ENCODE results near the gene CUL3. TPM values are rescaled to one million over a fixed set of nuclear protein-coding genes. Genes with fewer than 3 reads are reported as not detected.

The CUL3 gene
- polyA plus RNA-seq, 2 donors, result 74.8 to 159 TPM

DNA sequence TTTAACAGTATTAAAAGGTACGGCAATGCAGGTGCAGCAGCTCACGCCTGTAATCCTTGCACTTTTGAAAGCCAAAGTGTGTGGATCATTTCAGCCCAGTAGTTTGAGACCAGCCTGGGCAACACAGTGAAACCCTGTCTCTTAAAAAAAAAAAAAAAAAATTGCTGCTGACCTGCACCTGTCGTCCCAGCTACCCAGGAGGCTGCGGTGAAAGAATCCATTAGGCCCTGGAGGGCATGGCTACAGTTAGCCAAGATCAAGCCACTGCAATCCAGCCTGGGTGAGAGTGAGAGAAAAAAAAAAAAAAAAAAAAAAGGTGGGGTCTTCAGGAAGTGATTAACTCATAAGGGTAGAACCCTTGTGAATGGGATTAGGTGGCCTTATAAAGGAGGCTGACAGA is 12.8 kb downstream of the CUL3 start:
- no peaks in the 10 kb centered on the region for H3K4me1 ChIP-seq (ENCODE audit: control insufficient read depth in 2 of 2, insufficient read depth in 2 of 2, low read length in 1 of 2)
- no peak overlapping the region for H3K4me3 ChIP-seq (ENCODE audit: low read depth in 1 of 2, low read length in 2 of 2)
- H3K36me3 ChIP-seq (ENCODE audit: control insufficient read depth in 2 of 2, insufficient read depth in 2 of 2, low read length in 1 of 2), result no peaks in the 10 kb centered on the region
- H3K27me3 ChIP-seq (ENCODE audit: control insufficient read depth in 1 of 2, insufficient read depth in 2 of 2, low read length in 2 of 2), result no peaks in the 10 kb centered on the region
- no peaks in the 10 kb centered on the region for H3K9me3 ChIP-seq (ENCODE audit: control insufficient read depth in 2 of 2, insufficient read depth in 1 of 2, low read depth in 1 of 2, low read length in 1 of 2)
- WGBS, 2 donors, result 83 to 88% methylated on average over 4 of the region's 4 CpGs
- H3K27ac ChIP-seq (ENCODE audit: low read depth in 2 of 2, low read length in 1 of 2), result no peak overlapping the region

DNA sequence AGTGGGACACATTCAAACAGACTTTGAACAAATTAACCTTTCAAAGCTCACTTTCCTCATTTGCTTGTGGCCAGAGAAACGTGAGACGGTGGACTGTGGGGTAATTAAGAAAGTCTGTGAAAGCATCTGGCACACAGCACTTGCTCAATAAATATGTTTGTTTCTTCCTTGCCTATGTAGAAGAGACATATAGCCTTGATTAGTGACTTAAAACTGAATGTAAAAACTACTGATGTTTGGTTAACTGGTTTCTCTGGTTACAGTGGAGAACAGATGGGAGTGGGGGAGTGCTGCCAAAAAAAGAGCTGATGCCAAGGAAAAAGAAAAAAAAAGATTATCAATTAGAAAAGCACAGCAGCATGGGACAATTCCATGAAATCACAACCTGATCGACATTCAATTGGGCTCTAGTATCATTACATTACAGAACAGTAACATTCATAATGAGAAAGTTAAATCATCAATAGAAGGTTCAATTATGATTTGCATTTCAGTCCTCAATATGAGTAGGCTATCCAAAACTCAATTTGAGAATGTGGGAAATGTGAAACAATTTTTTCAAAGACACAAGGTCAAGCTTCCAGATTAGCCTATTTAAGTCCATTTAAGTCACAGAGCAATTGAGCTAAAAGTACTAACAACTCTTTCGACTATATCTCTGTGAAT is 14.7 kb downstream of the CUL3 start:
- H3K27me3 ChIP-seq (ENCODE audit: control insufficient read depth in 1 of 2, insufficient read depth in 2 of 2, low read length in 2 of 2), result no peaks in the 10 kb centered on the region
- H3K4me3 ChIP-seq (ENCODE audit: low read depth in 1 of 2, low read length in 2 of 2), result no peak overlapping the region
- WGBS, 2 donors, result 45 to 47% methylated on average over 4 of the region's 4 CpGs
- no peaks in the 10 kb centered on the region for H3K4me1 ChIP-seq (ENCODE audit: control insufficient read depth in 2 of 2, insufficient read depth in 2 of 2, low read length in 1 of 2)
- H3K9me3 ChIP-seq (ENCODE audit: control insufficient read depth in 2 of 2, insufficient read depth in 1 of 2, low read depth in 1 of 2, low read length in 1 of 2), result no peaks in the 10 kb centered on the region
- H3K36me3 ChIP-seq (ENCODE audit: control insufficient read depth in 2 of 2, insufficient read depth in 2 of 2, low read length in 1 of 2), result peaks cover 0 to 2% of the 10 kb centered on the region in 2 donors
- no peak overlapping the region for H3K27ac ChIP-seq (ENCODE audit: low read depth in 2 of 2, low read length in 1 of 2)

DNA sequence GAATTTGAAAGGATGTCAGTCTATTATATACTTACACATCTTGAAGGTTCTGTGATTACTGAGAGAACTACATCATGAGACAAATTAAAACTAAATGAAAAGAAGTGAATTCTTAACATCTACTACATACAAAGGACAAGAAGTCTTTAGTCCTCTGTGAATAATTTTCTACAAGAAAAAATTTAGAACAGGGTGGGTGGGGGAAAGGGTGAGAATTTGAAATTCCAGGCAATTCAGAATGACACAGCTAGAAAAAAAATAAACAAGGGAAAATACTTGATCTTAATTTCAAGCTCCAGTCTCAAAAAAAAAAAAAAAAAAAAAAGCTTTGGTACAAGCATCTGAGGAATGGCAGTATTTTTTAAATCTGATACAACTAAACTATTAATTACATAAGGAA is 15.5 kb downstream of the CUL3 start:
- H3K4me3 ChIP-seq (ENCODE audit: low read depth in 1 of 2, low read length in 2 of 2), result no peak overlapping the region
- no peaks in the 10 kb centered on the region for H3K4me1 ChIP-seq (ENCODE audit: control insufficient read depth in 2 of 2, insufficient read depth in 2 of 2, low read length in 1 of 2)
- no peaks in the 10 kb centered on the region for H3K9me3 ChIP-seq (ENCODE audit: control insufficient read depth in 2 of 2, insufficient read depth in 1 of 2, low read depth in 1 of 2, low read length in 1 of 2)
- peaks cover 0 to 2% of the 10 kb centered on the region in 2 donors for H3K36me3 ChIP-seq (ENCODE audit: control insufficient read depth in 2 of 2, insufficient read depth in 2 of 2, low read length in 1 of 2)
- no peak overlapping the region for H3K27ac ChIP-seq (ENCODE audit: low read depth in 2 of 2, low read length in 1 of 2)
- no peaks in the 10 kb centered on the region for H3K27me3 ChIP-seq (ENCODE audit: control insufficient read depth in 1 of 2, insufficient read depth in 2 of 2, low read length in 2 of 2)

DNA sequence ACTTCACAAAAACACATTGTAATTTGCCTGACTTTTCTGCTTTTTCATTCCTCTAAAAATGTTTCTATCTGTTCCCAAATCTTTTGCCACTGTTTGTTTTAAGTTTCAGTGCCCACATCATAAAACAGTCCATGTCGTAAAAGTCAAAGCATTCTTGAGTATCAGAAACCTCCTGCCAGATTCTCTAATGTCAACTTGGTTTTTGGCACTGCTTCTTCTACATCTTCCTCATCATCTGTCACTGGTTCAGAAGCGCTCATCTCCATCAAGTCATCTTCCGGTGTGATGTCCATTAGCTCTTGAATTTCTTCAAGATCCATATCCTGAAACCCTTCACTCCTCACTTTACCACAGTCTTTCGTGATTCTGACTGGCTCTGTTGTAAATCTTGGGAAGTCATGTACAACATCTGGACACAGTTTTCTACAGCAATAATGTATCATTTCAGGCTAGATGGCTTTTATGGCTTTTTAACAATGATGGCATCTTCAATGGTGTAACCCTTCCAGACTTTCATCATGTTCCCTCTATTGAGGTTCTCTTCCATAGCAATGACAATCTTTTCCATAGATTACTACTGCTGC is 19.6 kb downstream of the CUL3 start:
- H3K4me1 ChIP-seq (ENCODE audit: control insufficient read depth in 2 of 2, insufficient read depth in 2 of 2, low read length in 1 of 2), result peaks cover 0 to under 1% of the 10 kb centered on the region in 2 donors
- H3K27me3 ChIP-seq (ENCODE audit: control insufficient read depth in 1 of 2, insufficient read depth in 2 of 2, low read length in 2 of 2), result no peaks in the 10 kb centered on the region
- H3K9me3 ChIP-seq (ENCODE audit: control insufficient read depth in 2 of 2, insufficient read depth in 1 of 2, low read depth in 1 of 2, low read length in 1 of 2), result no peaks in the 10 kb centered on the region
- peaks cover 0 to 2% of the 10 kb centered on the region in 2 donors for H3K36me3 ChIP-seq (ENCODE audit: control insufficient read depth in 2 of 2, insufficient read depth in 2 of 2, low read length in 1 of 2)
- 90 to 91% methylated on average over 4 of the region's 4 CpGs for WGBS, 2 donors
- H3K27ac ChIP-seq (ENCODE audit: low read depth in 2 of 2, low read length in 1 of 2), result no peak overlapping the region
- no peak overlapping the region for H3K4me3 ChIP-seq (ENCODE audit: low read depth in 1 of 2, low read length in 2 of 2)

DNA sequence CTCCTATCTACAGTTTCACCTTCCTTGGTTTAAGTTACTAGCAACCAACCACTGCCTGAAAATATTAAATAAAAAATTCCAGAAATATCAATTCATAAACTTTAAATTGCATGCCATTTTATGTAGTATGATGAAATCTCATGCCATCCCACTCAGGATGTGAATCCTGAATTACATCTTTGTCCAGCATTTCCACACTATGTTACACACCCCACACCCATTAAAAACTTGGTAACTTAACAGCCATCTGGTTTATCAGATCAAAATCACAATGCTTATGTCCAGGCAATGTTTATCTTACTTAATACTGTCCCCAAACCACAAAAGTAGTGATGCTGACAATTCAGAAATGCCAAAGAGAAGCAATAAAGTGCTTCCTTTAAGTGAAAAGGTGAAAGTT is 21.6 kb downstream of the CUL3 start:
- Histone ChIP-seq H3K27me3 (ENCODE audit: control insufficient read depth in 1 of 2, insufficient read depth in 2 of 2, low read length in 2 of 2) (no peaks in the 10 kb centered on the region), H3K4me1 (ENCODE audit: control insufficient read depth in 2 of 2, insufficient read depth in 2 of 2, low read length in 1 of 2) (peaks cover 0 to 2% of the 10 kb centered on the region in 2 donors), H3K4me3 (ENCODE audit: low read depth in 1 of 2, low read length in 2 of 2) (no peak overlapping the region), H3K36me3 (ENCODE audit: control insufficient read depth in 2 of 2, insufficient read depth in 2 of 2, low read length in 1 of 2) (peaks cover 0 to 2% of the 10 kb centered on the region in 2 donors), H3K27ac (ENCODE audit: low read depth in 2 of 2, low read length in 1 of 2) (no peak overlapping the region), H3K9me3 (ENCODE audit: control insufficient read depth in 2 of 2, insufficient read depth in 1 of 2, low read depth in 1 of 2, low read length in 1 of 2) (no peaks in the 10 kb centered on the region)

DNA sequence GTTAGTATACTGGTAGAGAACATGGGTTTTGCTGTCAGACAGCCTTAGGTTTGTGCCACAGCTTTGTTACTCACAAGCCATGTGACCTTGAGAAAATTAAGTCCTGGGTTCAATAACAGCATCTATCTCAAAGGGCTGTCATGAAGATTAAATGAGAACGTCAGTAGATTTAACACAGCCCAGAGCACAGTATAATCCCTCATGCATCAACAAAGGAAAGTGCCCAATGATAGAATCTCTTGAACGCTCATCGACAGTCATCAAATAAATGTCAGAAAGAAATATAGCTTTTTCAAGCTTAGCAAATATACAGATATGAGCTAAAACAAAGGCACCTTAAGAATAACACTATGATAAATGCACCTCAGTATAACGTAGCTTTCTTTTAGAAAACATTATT is 22.3 kb downstream of the CUL3 start:
- Histone ChIP-seq H3K4me1 (ENCODE audit: control insufficient read depth in 2 of 2, insufficient read depth in 2 of 2, low read length in 1 of 2) (peaks cover 0 to 2% of the 10 kb centered on the region in 2 donors), H3K4me3 (ENCODE audit: low read depth in 1 of 2, low read length in 2 of 2) (no peak overlapping the region), H3K27me3 (ENCODE audit: control insufficient read depth in 1 of 2, insufficient read depth in 2 of 2, low read length in 2 of 2) (no peaks in the 10 kb centered on the region), H3K9me3 (ENCODE audit: control insufficient read depth in 2 of 2, insufficient read depth in 1 of 2, low read depth in 1 of 2, low read length in 1 of 2) (no peaks in the 10 kb centered on the region), H3K27ac (ENCODE audit: low read depth in 2 of 2, low read length in 1 of 2) (no peak overlapping the region), H3K36me3 (ENCODE audit: control insufficient read depth in 2 of 2, insufficient read depth in 2 of 2, low read length in 1 of 2) (peaks cover 0 to 2% of the 10 kb centered on the region in 2 donors)
- 72 to 74% methylated on average over 4 of the region's 4 CpGs for WGBS, 2 donors

DNA sequence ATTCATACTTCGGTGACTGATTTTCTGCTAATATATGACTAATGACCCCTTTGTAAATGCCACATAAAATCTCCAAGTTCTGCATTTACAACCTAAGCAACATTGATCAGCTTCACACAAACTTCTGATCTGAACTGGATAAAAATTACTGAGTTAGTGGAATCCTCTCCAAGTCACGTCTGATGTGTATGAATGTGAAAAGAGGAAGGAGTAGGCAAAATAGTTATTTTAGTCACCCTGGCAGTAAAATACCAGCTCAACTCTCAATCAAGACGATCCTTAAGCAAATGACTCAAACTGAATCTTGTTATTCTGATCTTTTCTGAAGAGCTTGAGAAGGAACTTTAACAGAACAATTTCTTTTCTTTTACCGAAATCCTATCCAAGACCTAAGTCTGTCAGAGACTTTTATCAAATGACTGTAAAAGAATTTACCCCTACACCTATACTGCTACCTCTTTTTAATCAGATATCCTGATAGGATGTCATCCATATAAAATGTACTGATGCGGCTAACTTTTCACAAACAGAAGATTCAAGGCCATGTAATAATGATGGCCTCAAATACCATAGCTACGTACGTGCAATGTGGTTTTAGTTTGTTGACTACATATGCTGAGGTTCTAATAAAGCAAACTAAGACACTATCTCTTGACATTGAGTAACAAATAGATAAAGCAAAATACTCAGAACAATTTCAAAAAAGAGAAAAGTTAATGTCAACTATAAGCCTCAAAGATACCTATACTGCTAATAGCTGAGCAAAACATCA is 23.7 kb downstream of the CUL3 start:
- H3K4me1 ChIP-seq (ENCODE audit: control insufficient read depth in 2 of 2, insufficient read depth in 2 of 2, low read length in 1 of 2), result peaks cover 0 to 2% of the 10 kb centered on the region in 2 donors
- 61 to 74% methylated on average over 7 of the region's 7 CpGs for WGBS, 2 donors
- H3K36me3 ChIP-seq (ENCODE audit: control insufficient read depth in 2 of 2, insufficient read depth in 2 of 2, low read length in 1 of 2), result no peaks in the 10 kb centered on the region
- H3K27ac ChIP-seq (ENCODE audit: low read depth in 2 of 2, low read length in 1 of 2), result no peak overlapping the region
- H3K4me3 ChIP-seq (ENCODE audit: low read depth in 1 of 2, low read length in 2 of 2), result no peak overlapping the region
- no peaks in the 10 kb centered on the region for H3K27me3 ChIP-seq (ENCODE audit: control insufficient read depth in 1 of 2, insufficient read depth in 2 of 2, low read length in 2 of 2)
- no peaks in the 10 kb centered on the region for H3K9me3 ChIP-seq (ENCODE audit: control insufficient read depth in 2 of 2, insufficient read depth in 1 of 2, low read depth in 1 of 2, low read length in 1 of 2)

DNA sequence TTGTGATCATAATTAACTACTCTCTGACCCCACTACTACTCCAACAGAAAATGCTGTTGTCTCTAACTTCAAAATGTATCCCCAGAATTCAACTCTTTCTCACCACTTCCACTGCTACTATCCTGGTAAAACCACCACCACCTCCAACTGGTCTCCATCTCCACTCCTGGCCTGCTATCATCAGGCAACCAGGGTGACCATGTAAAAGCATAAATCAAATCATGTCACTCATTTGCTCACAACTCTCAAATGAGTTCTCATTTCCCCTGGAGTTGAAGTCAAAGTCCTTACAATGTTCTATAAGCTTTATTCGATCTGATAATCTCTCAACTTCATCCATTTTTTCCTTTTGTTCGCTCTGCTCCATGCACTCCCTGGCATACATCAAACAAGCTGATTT is 24.6 kb downstream of the CUL3 start:
- no peak overlapping the region for H3K4me3 ChIP-seq (ENCODE audit: low read depth in 1 of 2, low read length in 2 of 2)

DNA sequence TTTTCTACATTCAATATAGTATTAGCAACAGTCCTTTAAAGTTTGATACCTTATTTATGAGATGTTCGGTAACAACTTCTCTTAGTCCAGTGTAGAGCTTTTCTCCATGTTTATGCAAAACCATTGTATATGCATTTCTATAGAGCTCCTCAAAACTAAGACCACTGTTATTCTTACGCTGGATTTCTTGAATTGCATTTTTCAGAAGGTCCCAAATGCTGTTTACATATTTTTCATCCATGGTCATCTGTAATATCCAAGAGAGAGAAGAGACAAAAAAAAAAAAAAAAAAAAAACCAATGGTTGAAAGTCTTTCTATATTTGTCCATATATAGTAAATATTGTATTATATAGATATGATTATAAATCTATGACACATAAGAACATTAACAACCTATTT is 27.6 kb downstream of the CUL3 start:
- no peak overlapping the region for H3K4me3 ChIP-seq (ENCODE audit: low read depth in 1 of 2, low read length in 2 of 2)
- H3K36me3 ChIP-seq (ENCODE audit: control insufficient read depth in 2 of 2, insufficient read depth in 2 of 2, low read length in 1 of 2), result no peaks in the 10 kb centered on the region
- peaks cover 0 to 2% of the 10 kb centered on the region in 2 donors for H3K4me1 ChIP-seq (ENCODE audit: control insufficient read depth in 2 of 2, insufficient read depth in 2 of 2, low read length in 1 of 2)
- H3K27me3 ChIP-seq (ENCODE audit: control insufficient read depth in 1 of 2, insufficient read depth in 2 of 2, low read length in 2 of 2), result no peaks in the 10 kb centered on the region
- 81 to 87% methylated on average over 2 of the region's 2 CpGs for whole genome bisulfite sequencing, 2 donors
- no peak overlapping the region for H3K27ac ChIP-seq (ENCODE audit: low read depth in 2 of 2, low read length in 1 of 2)
- no peaks in the 10 kb centered on the region for H3K9me3 ChIP-seq (ENCODE audit: control insufficient read depth in 2 of 2, insufficient read depth in 1 of 2, low read depth in 1 of 2, low read length in 1 of 2)

More for the DNA sequence above, 24.6 kb downstream of the CUL3 start:
- no peak overlapping the region for H3K27ac ChIP-seq (ENCODE audit: low read depth in 2 of 2, low read length in 1 of 2)
- H3K36me3 ChIP-seq (ENCODE audit: control insufficient read depth in 2 of 2, insufficient read depth in 2 of 2, low read length in 1 of 2), result no peaks in the 10 kb centered on the region
- no peaks in the 10 kb centered on the region for H3K27me3 ChIP-seq (ENCODE audit: control insufficient read depth in 1 of 2, insufficient read depth in 2 of 2, low read length in 2 of 2)
- 94 to 95% methylated on average over 2 of the region's 2 CpGs for WGBS, 2 donors
- no peaks in the 10 kb centered on the region for H3K9me3 ChIP-seq (ENCODE audit: control insufficient read depth in 2 of 2, insufficient read depth in 1 of 2, low read depth in 1 of 2, low read length in 1 of 2)
- H3K4me1 ChIP-seq (ENCODE audit: control insufficient read depth in 2 of 2, insufficient read depth in 2 of 2, low read length in 1 of 2), result peaks cover 0 to 2% of the 10 kb centered on the region in 2 donors

Measured in esophagus (tissue), 2 donors.